Fibroblast of lung (primary cell): ENCODE measurements around the gene TAL2. TPM values are rescaled to one million over a fixed set of nuclear protein-coding genes. Genes with fewer than 3 reads are reported as not detected.
A peak's percentile ranks its signal among the peaks of the same experiment; 100 is the strongest.

Experiments
- DNase-seq, 2 donors: peaks; one replicate each; pipeline versions ENCODE4 v3.0.0 to v3.0.0-alpha.2; 2010; ENCODE audit warnings: low read depth in 2 of 2
- H2AFZ ChIP-seq: 2 replicates; pipeline ENCODE4 v1.5.1; 2012; ENCODE audit warnings: low read length, control low read depth, inconsistent platforms
- H3K27ac ChIP-seq: 2 replicates; pipeline ENCODE4 v1.5.1; 2011; ENCODE audit warnings: low read length, control low read depth; ENCODE audit not compliant: insufficient read depth
- H3K27me3 ChIP-seq: 2 replicates; pipeline ENCODE4 v1.5.1; 2011; ENCODE audit warnings: mild to moderate bottlenecking, low read length; ENCODE audit not compliant: control insufficient read depth, insufficient read depth
- H3K36me3 ChIP-seq: 2 replicates; pipeline ENCODE4 v1.5.1; 2011; ENCODE audit warnings: low read length; ENCODE audit not compliant: control insufficient read depth, insufficient read depth
- H3K4me1 ChIP-seq: 2 replicates; pipeline ENCODE4 v1.5.1; 2011; ENCODE audit warnings: low read length; ENCODE audit not compliant: control insufficient read depth, insufficient read depth; ENCODE audit errors: extremely low read depth
- H3K4me2 ChIP-seq: 2 replicates; pipeline ENCODE4 v1.5.1; 2011; ENCODE audit warnings: low read length, control low read depth; ENCODE audit not compliant: insufficient read depth; ENCODE audit errors: extremely low read depth
- H3K4me3 ChIP-seq, 4 experiments: fragments of 200-600 bp in 1 of 4; sonication (generic) in 1 of 4; replicated peaks in 1 of 4; 2 replicates each; pipeline ENCODE4 v1.5.1; 2011 to 2016; ENCODE audit warnings: low read length in 4 of 4, low read depth in 3 of 4, mild to moderate bottlenecking in 3 of 4, control low read depth in 2 of 4, inconsistent platforms in 1 of 4, mixed read lengths in 1 of 4; ENCODE audit not compliant: insufficient read depth in 1 of 4; ENCODE audit errors: control extremely low read depth in 1 of 4
- H3K79me2 ChIP-seq: 2 replicates; pipeline ENCODE4 v1.5.1; 2012; ENCODE audit warnings: mild to moderate bottlenecking, low read length, inconsistent platforms; ENCODE audit not compliant: control insufficient read depth, insufficient read depth
- H3K9ac ChIP-seq: 2 replicates; pipeline ENCODE4 v1.5.1; 2011; ENCODE audit warnings: mild to moderate bottlenecking, low read length, control low read depth; ENCODE audit not compliant: insufficient read depth
- H3K9me3 ChIP-seq: 2 replicates; pipeline ENCODE4 v1.5.1; 2012; ENCODE audit warnings: low read depth, low read length; ENCODE audit not compliant: control insufficient read depth, insufficient read depth
- H4K20me1 ChIP-seq: 2 replicates; pipeline ENCODE4 v1.5.1; 2011; ENCODE audit warnings: low read length; ENCODE audit not compliant: control insufficient read depth, insufficient read depth; ENCODE audit errors: extremely low read depth
- EZH2 ChIP-seq: IDR thresholded peaks from 2 replicates; pipeline ENCODE4 v1.5.1; 2012; ENCODE audit warnings: low read length, control low read depth, mild to moderate bottlenecking; ENCODE audit errors: missing control alignments
- polyA plus RNA-seq, 2 donors: library from polyadenylated mRNA; depleted of rRNA in 1 of 2; stranded (reverse) in 1 of 2; unstranded in 1 of 2; fragments of >200 nt; gene quantifications; 2 replicates each; pipeline ENCODE4 v1.2.1, GENCODE V29; 2011 to 2012; ENCODE audit warnings: missing spikeins in 1 of 2
- total RNA-seq: library from RNA; depleted of rRNA; stranded (reverse); fragments of >200 nt; gene quantifications from 2 replicates; pipeline ENCODE4 v1.2.1, GENCODE V29; 2014
- TF ChIP-seq, protein P1 (sequence below), 2 donors: IDR thresholded peaks in 1 of 2; conservative IDR thresholded peaks in 1 of 2; 1 replicate in 1 of 2; 2 replicates in 1 of 2; pipeline ENCODE4 v1.5.1; 2011 to 2012; ENCODE audit warnings: low read length in 2 of 2, control low read depth in 1 of 2, inconsistent platforms in 1 of 2, low read depth in 1 of 2, mild to moderate bottlenecking in 1 of 2

Gene TAL2
- total and polyA plus RNA-seq, 2 donors (not counting 1 experiment from before 2014, with no cell fraction given) = 0.17 TPM; not detected in 1

DNA sequence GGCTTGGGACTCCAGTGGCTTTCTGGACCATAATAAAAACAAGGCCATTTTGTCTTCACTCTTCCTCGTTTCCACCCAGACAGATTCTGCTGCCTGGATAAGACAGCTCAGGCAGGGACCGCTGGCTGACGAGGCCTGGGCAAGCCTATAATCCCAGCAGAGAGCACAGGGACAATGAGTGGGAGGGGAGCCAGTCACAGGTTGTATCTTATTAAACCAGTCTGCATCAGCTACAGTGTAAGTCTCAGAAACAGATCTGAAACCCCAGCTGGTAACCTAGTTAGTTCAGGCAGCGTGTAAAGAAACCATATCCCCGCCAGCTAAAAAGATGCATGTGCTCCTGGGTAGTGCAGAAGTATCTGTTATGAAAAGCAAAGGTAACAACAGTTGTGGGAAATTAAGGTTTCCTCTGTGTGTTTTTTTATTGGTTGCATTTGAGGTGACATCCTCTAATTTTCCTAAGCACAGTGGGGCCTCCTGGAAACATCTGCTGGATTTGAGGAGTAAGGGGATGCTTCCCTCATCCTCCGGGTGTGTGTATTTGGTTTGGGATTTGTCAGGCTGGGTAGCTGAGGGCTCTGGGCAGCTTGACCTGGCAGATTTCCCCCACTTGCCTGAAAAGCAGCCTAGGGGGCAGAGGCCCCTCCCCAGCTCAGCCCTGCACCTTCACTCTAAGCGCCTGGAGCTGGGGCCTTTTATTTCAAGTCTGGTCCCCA lies 15.2 kb upstream of the TAL2 start:
- no peak overlapping the region for H3K4me2 ChIP-seq
- DNase-seq = no peak
- H3K27ac ChIP-seq = no peak overlapping the region
- TF ChIP-seq, protein P1, sequence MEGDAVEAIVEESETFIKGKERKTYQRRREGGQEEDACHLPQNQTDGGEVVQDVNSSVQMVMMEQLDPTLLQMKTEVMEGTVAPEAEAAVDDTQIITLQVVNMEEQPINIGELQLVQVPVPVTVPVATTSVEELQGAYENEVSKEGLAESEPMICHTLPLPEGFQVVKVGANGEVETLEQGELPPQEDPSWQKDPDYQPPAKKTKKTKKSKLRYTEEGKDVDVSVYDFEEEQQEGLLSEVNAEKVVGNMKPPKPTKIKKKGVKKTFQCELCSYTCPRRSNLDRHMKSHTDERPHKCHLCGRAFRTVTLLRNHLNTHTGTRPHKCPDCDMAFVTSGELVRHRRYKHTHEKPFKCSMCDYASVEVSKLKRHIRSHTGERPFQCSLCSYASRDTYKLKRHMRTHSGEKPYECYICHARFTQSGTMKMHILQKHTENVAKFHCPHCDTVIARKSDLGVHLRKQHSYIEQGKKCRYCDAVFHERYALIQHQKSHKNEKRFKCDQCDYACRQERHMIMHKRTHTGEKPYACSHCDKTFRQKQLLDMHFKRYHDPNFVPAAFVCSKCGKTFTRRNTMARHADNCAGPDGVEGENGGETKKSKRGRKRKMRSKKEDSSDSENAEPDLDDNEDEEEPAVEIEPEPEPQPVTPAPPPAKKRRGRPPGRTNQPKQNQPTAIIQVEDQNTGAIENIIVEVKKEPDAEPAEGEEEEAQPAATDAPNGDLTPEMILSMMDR (conservative IDR thresholded peaks at IDR 0.05 in 1 of 2, IDR thresholded peaks at IDR 0.05 in 1 of 2; ENCODE audit: low read depth in 1 of 2, low read length in 2 of 2) = no peak
- TF ChIP-seq EZH2 = no peak
- no peaks in the 10 kb centered on the region for H3K36me3 ChIP-seq
- no peaks in the 10 kb centered on the region for H3K4me1 ChIP-seq
- no peaks in the 10 kb centered on the region for H4K20me1 ChIP-seq
- no peak overlapping the region for H3K9ac ChIP-seq
- H3K79me2 ChIP-seq = no peaks in the 10 kb centered on the region
- no peaks in the 10 kb centered on the region for H3K9me3 ChIP-seq
- no peak overlapping the region for H2AFZ ChIP-seq
- no peaks in the 10 kb centered on the region for H3K27me3 ChIP-seq
- no peak overlapping the region for H3K4me3 ChIP-seq

DNA sequence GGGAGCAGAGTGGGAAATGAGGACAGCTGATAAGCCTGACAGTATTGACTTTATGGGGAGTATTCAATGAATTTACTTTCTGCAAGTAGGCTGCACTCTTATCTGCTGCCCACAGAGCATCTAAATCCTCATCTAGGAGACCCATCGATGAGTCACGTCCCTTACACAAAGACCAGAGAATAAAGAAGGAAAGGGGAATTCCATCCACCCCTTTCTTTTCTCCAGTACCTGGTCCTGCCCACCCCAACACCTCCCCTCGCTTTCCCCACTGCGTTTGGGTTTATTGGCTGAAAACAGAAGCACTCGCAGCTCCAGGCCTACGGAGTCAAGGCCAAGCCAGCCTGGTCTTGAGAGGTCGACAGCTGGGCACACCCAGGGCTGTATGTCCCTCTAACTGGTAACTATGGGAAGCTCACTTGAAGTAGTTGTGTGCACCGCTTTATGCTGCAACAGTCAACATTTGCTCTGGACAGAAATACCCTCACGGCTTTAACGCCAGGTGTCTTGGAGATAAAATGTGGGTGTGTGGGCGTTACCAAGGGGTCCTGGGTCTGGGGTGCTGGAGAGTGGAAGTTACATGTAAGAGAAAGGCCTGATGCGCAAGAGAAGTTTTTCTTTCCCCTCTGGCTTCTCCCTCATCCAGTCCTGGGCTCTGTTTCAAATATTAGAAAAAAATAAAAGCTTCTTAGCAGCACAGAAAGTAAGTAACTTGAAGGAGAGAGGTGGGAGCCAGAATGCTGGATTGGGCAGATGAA lies 14.5 kb upstream of the TAL2 start:
- peak in 1 of 2 donors; percentile 26 for DNase-seq
- Histone ChIP-seq H3K9ac (no peak overlapping the region), H3K4me1 (no peaks in the 10 kb centered on the region), H3K79me2 (no peaks in the 10 kb centered on the region), H3K4me2 (no peak overlapping the region), H3K27ac (no peak overlapping the region), H4K20me1 (no peaks in the 10 kb centered on the region), H2AFZ (no peak overlapping the region), H3K36me3 (no peaks in the 10 kb centered on the region), H3K4me3 (no peak overlapping the region), H3K27me3 (no peaks in the 10 kb centered on the region), H3K9me3 (no peaks in the 10 kb centered on the region)
- no peak for TF ChIP-seq EZH2
- TF ChIP-seq, protein P1 (conservative IDR thresholded peaks at IDR 0.05 in 1 of 2, IDR thresholded peaks at IDR 0.05 in 1 of 2; ENCODE audit: low read depth in 1 of 2, low read length in 2 of 2) = no peak

- H3K9ac ChIP-seq = no peak overlapping the region
- no peaks in the 10 kb centered on the region for H3K79me2 ChIP-seq
- H3K4me3 ChIP-seq = no peak overlapping the region
- no peak overlapping the region for H3K27ac ChIP-seq
- TF ChIP-seq, protein P1 (conservative IDR thresholded peaks at IDR 0.05 in 1 of 2, IDR thresholded peaks at IDR 0.05 in 1 of 2; ENCODE audit: low read depth in 1 of 2, low read length in 2 of 2) = no peak
- TF ChIP-seq EZH2 = no peak
- peaks cover 6% of the 10 kb centered on the region for H3K27me3 ChIP-seq
- H3K4me1 ChIP-seq = no peaks in the 10 kb centered on the region
- no peaks in the 10 kb centered on the region for H4K20me1 ChIP-seq
- no peak overlapping the region for H3K4me2 ChIP-seq
- no peak overlapping the region for H2AFZ ChIP-seq
- H3K9me3 ChIP-seq = no peaks in the 10 kb centered on the region
- no peaks in the 10 kb centered on the region for H3K36me3 ChIP-seq
- DNase-seq = no peak
Observed at GRCh38 chr9:105651806-105652205, 10.5 kb upstream of the TAL2 start.
